ENCODE data around the gene ERBB4. TPM values are rescaled to one million over a fixed set of nuclear protein-coding genes. Genes with fewer than 3 reads are reported as not detected.

ERBB4 gene
- total and polyA plus RNA-seq, 2 of the 8 experiments (the other 6 are each of a cell fraction or from before 2014, with no cell fraction given), result 0.34 to 1.3 TPM

DNA sequence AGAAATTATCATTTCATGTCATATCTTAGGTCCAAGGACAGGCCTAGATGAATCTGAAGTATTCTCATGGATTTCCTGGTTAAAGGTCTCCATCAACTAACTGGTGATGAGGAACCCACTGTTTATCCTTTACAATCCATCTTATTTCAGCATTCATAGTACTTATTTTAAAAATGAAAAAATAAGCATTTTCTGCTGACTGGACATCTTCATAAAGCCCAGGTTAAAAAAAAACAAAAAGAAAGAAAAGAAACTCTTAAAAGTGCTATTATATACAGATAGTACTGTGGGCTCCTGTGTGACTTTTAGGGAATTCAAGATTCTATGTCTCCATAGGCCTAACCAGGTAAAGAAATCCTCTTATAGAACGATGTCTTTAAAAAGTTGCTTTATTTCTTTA lies 7.1 kb downstream of the ERBB4 start:
- no peak overlapping the region for H2AFZ ChIP-seq (ENCODE audit: low read length)
- H3K9ac ChIP-seq (replicated peaks in 1 of 4; ENCODE audit: extremely low read depth in 1 of 4, low read depth in 3 of 4, low read length in 3 of 4), result no peak overlapping the region
- H3K27me3 ChIP-seq (replicated peaks in 1 of 4; ENCODE audit: control insufficient read depth in 3 of 4, extremely low read depth in 1 of 4, insufficient read depth in 3 of 4, low read length in 3 of 4), result peaks cover 2 to 14% (median 12%) of the 10 kb centered on the region in 4 experiments
- no peak overlapping the region for H2BK5ac ChIP-seq (ENCODE audit: low read depth, low read length)
- ChIA-PET POLR2A (ENCODE audit: partially characterized antibody) (no interaction called here), CTCF (ENCODE audit: partially characterized antibody) (interaction anchor here (1.4 to 2.0 kb wide), 3 partner anchors 11 to 354 kb away, joined by 4 to 8 read pairs (median 8); no protein-coding TSS in a partner anchor)
- H3K27ac ChIP-seq (ENCODE audit: low read depth, low read length), result no peak overlapping the region
- H3K56ac ChIP-seq (replicated peaks; ENCODE audit: insufficient read length, low read depth, low read length), result no peak overlapping the region
- TF ChIP-seq HDAC6 (IDR thresholded peaks at IDR 0.05; ENCODE audit: low read depth, low read length) (no peak), RBBP5 (IDR thresholded peaks at IDR 0.05; ENCODE audit: borderline replicate concordance, low read depth, low read length) (no peak), TAF1 (IDR thresholded peaks at IDR 0.05; ENCODE audit: low read depth, low read length) (no peak), SIX5 (IDR thresholded peaks at IDR 0.05; ENCODE audit: low read depth, low read length) (no peak), RXRA (IDR thresholded peaks at IDR 0.05; ENCODE audit: insufficient read depth, low read depth, low read length) (no peak)
- TF ChIP-seq, protein P1, sequence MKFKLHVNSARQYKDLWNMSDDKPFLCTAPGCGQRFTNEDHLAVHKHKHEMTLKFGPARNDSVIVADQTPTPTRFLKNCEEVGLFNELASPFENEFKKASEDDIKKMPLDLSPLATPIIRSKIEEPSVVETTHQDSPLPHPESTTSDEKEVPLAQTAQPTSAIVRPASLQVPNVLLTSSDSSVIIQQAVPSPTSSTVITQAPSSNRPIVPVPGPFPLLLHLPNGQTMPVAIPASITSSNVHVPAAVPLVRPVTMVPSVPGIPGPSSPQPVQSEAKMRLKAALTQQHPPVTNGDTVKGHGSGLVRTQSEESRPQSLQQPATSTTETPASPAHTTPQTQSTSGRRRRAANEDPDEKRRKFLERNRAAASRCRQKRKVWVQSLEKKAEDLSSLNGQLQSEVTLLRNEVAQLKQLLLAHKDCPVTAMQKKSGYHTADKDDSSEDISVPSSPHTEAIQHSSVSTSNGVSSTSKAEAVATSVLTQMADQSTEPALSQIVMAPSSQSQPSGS (IDR thresholded peaks at IDR 0.05; ENCODE audit: low read length), result no peak
- 90% methylated on average over 1 of the region's 1 CpG; no CpG with 5 or more reads in 1 of the 2 experiments for WGBS, 2 experiments (ENCODE audit: extremely low coverage in 1 of 2, insufficient coverage in 1 of 2, insufficient read length in 1 of 2, insufficient replicate concordance in 2 of 2, low coverage in 1 of 2, low lambda C conversion rate in 2 of 2, missing lambda C conversion rate in 1 of 2)
- no peak for FAIRE-seq
- no peak overlapping the region for H3K14ac ChIP-seq (ENCODE audit: insufficient read length)
- H4K91ac ChIP-seq (replicated peaks; ENCODE audit: insufficient read length, low read length), result no peak overlapping the region
- H4K20me1 ChIP-seq (replicated peaks in 1 of 2; ENCODE audit: control insufficient read depth in 1 of 2, insufficient read depth in 2 of 2, low read length in 2 of 2), result peaks cover 1 to 2% of the 10 kb centered on the region in 2 experiments
- no peak overlapping the region for H2BK15ac ChIP-seq (ENCODE audit: low read length)
- H3K4me3 ChIP-seq (ENCODE audit: extremely low read depth in 1 of 4, insufficient read depth in 2 of 4, low read depth in 3 of 4, low read length in 4 of 4), result no peak overlapping the region
- no peak overlapping the region for H3K18ac ChIP-seq (ENCODE audit: extremely low read depth, low read length)
- H3K79me2 ChIP-seq (ENCODE audit: control insufficient read depth in 1 of 2, insufficient read depth in 2 of 2, low read length in 2 of 2), result no peaks in the 10 kb centered on the region
- H2BK120ac ChIP-seq (replicated peaks; ENCODE audit: low read depth, low read length), result no peak overlapping the region
- no peak overlapping the region for H2BK12ac ChIP-seq (ENCODE audit: low read depth, low read length)
- H3K79me1 ChIP-seq (ENCODE audit: low read depth, low read length), result no peaks in the 10 kb centered on the region
- no peak overlapping the region for H4K8ac ChIP-seq (ENCODE audit: extremely low read depth, insufficient read depth, low read length)
- no peak overlapping the region for H4K5ac ChIP-seq (ENCODE audit: insufficient read length, low read depth, low read length)
- no peaks in the 10 kb centered on the region for H3K9me3 ChIP-seq (ENCODE audit: insufficient read depth in 2 of 2, low read depth in 1 of 2, low read length in 1 of 2)
- no peaks in the 10 kb centered on the region for H3K36me3 ChIP-seq (ENCODE audit: control insufficient read depth in 2 of 4, insufficient read depth in 4 of 4, low read length in 3 of 4)
- H3K4me2 ChIP-seq (ENCODE audit: insufficient read depth in 1 of 2, low read depth in 2 of 2, low read length in 2 of 2), result no peak overlapping the region
- no peak overlapping the region for H2BK20ac ChIP-seq (ENCODE audit: low read length)
- no peak overlapping the region for H2AK5ac ChIP-seq (ENCODE audit: low read depth, low read length)
- H3K23me2 ChIP-seq (ENCODE audit: low read depth, low read length), result peaks cover 4% of the 10 kb centered on the region; the same call in 1 of the 2 replicates
- H3K4me1 ChIP-seq (replicated peaks in 1 of 4; ENCODE audit: control insufficient read depth in 3 of 4, insufficient read depth in 4 of 4, low read length in 3 of 4), result peaks cover 0 to 3% (median under 1%) of the 10 kb centered on the region in 4 experiments; a peak in 3 of 7 replicates
- H3K4ac ChIP-seq (replicated peaks; ENCODE audit: insufficient read length, low read depth, low read length), result no peak overlapping the region
- no peak for DNase-seq (ENCODE audit: low read depth in 1 of 2, low spot score in 2 of 2)
- no peak overlapping the region for H3K23ac ChIP-seq (ENCODE audit: insufficient read length)
